ENCODE measurements around the gene SCUBE1. TPM values are rescaled to one million over a fixed set of nuclear protein-coding genes. Genes with fewer than 3 reads are reported as not detected.

The SCUBE1 gene
- total RNA-seq, 1 donor from 2014 or later: 2.9 TPM

GRCh38 chr22:43210631-43211515, 132.3 kb downstream of the SCUBE1 start:
- Histone ChIP-seq H3K4me3 (no peak overlapping the region), H3K27me3 (no peaks in the 10 kb centered on the region), H3K4me1 (no peaks in the 10 kb centered on the region), H3K36me3 (no peaks in the 10 kb centered on the region), H3K9me3 (no peaks in the 10 kb centered on the region), H3K27ac (no peak overlapping the region)
- TF ChIP-seq, protein P1, sequence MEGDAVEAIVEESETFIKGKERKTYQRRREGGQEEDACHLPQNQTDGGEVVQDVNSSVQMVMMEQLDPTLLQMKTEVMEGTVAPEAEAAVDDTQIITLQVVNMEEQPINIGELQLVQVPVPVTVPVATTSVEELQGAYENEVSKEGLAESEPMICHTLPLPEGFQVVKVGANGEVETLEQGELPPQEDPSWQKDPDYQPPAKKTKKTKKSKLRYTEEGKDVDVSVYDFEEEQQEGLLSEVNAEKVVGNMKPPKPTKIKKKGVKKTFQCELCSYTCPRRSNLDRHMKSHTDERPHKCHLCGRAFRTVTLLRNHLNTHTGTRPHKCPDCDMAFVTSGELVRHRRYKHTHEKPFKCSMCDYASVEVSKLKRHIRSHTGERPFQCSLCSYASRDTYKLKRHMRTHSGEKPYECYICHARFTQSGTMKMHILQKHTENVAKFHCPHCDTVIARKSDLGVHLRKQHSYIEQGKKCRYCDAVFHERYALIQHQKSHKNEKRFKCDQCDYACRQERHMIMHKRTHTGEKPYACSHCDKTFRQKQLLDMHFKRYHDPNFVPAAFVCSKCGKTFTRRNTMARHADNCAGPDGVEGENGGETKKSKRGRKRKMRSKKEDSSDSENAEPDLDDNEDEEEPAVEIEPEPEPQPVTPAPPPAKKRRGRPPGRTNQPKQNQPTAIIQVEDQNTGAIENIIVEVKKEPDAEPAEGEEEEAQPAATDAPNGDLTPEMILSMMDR (IDR thresholded peaks at IDR 0.05): no peak
- intact Hi-C loops (cut with DNase I): no loop called here
- DNase-seq (ENCODE audit: low spot score in 2 of 2): no peak

DNA sequence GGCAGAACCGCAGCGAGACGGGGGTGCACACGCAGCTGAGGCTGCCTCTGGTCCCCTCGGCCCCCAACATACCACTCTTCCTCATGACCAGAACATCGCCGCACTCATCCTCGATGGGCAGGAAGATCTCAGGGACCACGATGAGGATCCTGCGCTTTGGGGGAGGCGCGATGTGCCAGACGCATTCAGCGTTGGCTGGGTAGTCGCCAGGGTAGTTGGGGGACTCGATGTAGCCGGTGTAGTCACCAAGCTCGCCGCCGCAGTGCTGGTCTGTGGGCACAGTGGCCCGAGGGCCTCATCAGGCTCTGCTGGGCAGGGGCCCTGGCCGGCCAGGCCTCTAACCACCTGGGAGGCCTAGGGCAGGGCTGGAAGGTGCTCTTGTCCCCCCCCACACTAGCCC, 133.2 kb downstream of the SCUBE1 start:
- Histone ChIP-seq H3K27ac (no peak overlapping the region), H3K4me3 (no peak overlapping the region), H3K9me3 (no peaks in the 10 kb centered on the region), H3K36me3 (no peaks in the 10 kb centered on the region), H3K4me1 (no peaks in the 10 kb centered on the region), H3K27me3 (no peaks in the 10 kb centered on the region)
- intact Hi-C loops (cut with DNase I): no loop called here
- no peak for DNase-seq (ENCODE audit: low spot score in 2 of 2)
- TF ChIP-seq, protein P1 (IDR thresholded peaks at IDR 0.05): no peak

- no peak for DNase-seq (ENCODE audit: low spot score in 2 of 2)
- intact Hi-C loops (cut with DNase I): no loop called here
- H3K27me3 ChIP-seq: no peaks in the 10 kb centered on the region
These were observed 133.7 kb downstream of the SCUBE1 start for GRCh38 chr22:43209523-43209890.

DNA sequence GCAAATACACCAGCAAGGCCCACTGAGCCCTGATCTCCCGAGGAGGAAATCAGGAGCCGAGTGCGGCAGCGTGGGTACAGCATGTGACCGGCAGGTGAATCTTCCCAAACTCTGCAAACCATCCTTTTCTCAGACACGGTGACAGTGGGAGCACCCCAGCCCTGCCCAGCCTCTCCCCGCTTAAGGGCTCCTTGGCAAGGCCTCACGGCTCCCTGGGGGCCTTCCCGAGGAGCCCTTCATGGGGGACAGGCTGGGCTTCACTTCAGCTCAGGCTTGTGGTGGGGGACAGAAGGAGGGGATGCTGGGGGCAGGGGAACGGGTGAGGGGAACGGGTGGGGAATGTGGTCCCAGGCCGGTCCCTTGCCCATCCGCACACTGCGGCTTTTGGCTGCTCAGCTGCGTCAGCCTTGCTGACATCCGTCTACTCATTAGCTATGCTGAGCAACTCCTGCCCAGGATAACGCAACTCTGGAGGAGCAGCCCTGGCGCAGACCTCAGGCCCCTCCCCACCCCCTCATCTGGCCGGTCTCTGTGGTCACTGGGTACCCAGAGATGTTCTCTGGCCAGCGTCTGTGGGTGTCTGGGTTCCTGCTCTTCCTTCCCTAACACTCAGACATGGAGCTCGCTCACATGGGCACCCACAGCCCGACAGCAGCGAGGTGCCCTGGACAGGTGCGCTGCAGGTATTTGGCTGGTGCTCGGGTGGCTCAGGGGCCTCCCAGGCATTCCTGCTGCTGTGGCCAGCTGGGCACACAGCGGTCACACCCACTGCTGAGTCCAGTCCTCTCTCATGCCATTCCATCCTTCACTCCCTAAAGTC, 134.3 kb downstream of the SCUBE1 start:
- Histone ChIP-seq H3K4me1 (no peaks in the 10 kb centered on the region), H3K9me3 (no peaks in the 10 kb centered on the region), H3K4me3 (no peak overlapping the region), H3K27ac (no peak overlapping the region), H3K36me3 (no peaks in the 10 kb centered on the region), H3K27me3 (no peaks in the 10 kb centered on the region)
- no peak for DNase-seq (ENCODE audit: low spot score in 2 of 2)
- TF ChIP-seq, protein P1 (IDR thresholded peaks at IDR 0.05): no peak
- intact Hi-C loops (cut with DNase I): no loop called here

More at GRCh38 chr22:43209523-43209890, 133.7 kb downstream of the SCUBE1 start:
- Histone ChIP-seq H3K9me3 (no peaks in the 10 kb centered on the region), H3K36me3 (no peaks in the 10 kb centered on the region), H3K4me3 (no peak overlapping the region), H3K27ac (no peak overlapping the region), H3K4me1 (no peaks in the 10 kb centered on the region)
- TF ChIP-seq, protein P1 (IDR thresholded peaks at IDR 0.05): no peak

DNA sequence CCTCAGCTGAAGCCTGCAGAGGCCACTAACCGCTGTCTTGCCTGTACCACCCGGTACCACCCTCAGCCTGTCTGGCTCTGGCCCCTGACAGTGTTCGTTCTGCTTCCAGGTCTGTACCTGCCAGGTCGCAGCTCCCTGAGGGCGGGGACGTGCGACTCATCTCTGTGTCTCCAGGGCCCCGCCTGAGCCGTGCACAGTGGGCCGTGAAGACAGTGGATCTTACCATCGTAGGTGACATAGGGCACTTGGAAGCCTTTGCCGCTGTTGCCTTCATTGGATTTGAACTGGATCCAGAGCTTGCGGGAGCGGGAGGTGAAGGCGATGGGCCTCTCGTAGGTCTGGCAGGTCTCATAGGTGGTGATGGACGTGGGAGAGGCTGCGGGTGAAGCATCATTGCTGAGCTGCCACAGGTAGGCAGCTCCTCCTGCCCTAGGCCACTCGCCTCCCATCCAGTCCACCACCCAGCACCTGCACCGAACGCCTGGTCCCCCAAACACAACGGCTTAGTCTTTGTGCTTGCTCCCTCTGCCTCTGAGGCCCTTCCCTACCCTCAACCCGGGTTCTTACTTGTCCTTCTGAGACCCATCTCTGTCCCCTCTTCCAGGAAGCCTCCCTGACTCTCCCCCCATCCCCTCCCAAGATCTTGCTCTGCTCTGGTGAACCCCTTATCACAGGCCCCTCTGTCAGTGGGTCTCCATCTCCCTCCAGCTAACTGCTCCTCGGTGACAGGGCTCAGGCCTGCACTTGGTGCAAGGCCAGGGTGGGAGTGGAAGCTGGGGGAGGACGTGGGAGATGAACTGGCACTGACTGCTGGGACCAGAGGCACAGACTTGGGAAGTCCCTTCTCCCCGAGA, 135.1 kb downstream of the SCUBE1 start:
- H3K4me1 ChIP-seq: no peaks in the 10 kb centered on the region
- intact Hi-C loops (cut with DNase I): no loop called here
- TF ChIP-seq, protein P1 (IDR thresholded peaks at IDR 0.05): no peak
- no peaks in the 10 kb centered on the region for H3K36me3 ChIP-seq
- no peaks in the 10 kb centered on the region for H3K27me3 ChIP-seq
- no peaks in the 10 kb centered on the region for H3K9me3 ChIP-seq
- DNase-seq (ENCODE audit: low spot score in 2 of 2): no peak
- no peak overlapping the region for H3K27ac ChIP-seq
- H3K4me3 ChIP-seq: no peak overlapping the region
